OCI-M1 (cell line): ENCODE results near the gene LGALS9.
A peak's percentile ranks its signal among the peaks of the same experiment; 100 is the strongest.
"Not testable (repeated sequence)": the region's sequence is repeated elsewhere in the genome, so short reads cannot be mapped to it uniquely, and the experiment has no call there.

ENCODE experiments used
- DNase-seq: peaks from one replicate; lab custom pipeline; 2025; lab: John Stamatoyannopoulos, UW

The LGALS9 gene

GRCh38 chr17:27629260-27629659 lies 1.7 kb upstream of the LGALS9 start:
- DNase-seq = not testable (repeated sequence)

GRCh38 chr17:27631411-27631760 lies 398 bp downstream of the LGALS9 start:
- peak; percentile 73 for DNase-seq

GRCh38 chr17:27631897-27632725 lies 1.1 kb downstream of the LGALS9 start:
- peak; percentile 66 for DNase-seq

GRCh38 chr17:27632766-27633165 lies 1.8 kb downstream of the LGALS9 start:
- peak; percentile 77 for DNase-seq

- peak; percentile 87 for DNase-seq
Measured at GRCh38 chr17:27633312-27634025, 2.5 kb downstream of the LGALS9 start.

- DNase-seq = no peak
Measured at GRCh38 chr17:27634026-27634335, 3.0 kb downstream of the LGALS9 start.

- DNase-seq = peak; percentile 65
Measured at GRCh38 chr17:27634776-27635175, 3.8 kb downstream of the LGALS9 start.

- peak; percentile 93 for DNase-seq
Measured at GRCh38 chr17:27635275-27635823, 4.4 kb downstream of the LGALS9 start.

GRCh38 chr17:27636005-27636520 lies 5.1 kb downstream of the LGALS9 start:
- DNase-seq = not testable (repeated sequence)

- not testable (repeated sequence) for DNase-seq
Measured at GRCh38 chr17:27637818-27638217, 6.8 kb downstream of the LGALS9 start.

GRCh38 chr17:27638415-27638914 lies 7.5 kb downstream of the LGALS9 start:
- not testable (repeated sequence) for DNase-seq

- no peak for DNase-seq
Measured at GRCh38 chr17:27640790-27641189, 9.8 kb downstream of the LGALS9 start.

- no peak for DNase-seq
Measured at GRCh38 chr17:27644586-27644985, 13.6 kb downstream of the LGALS9 start.

- DNase-seq = not testable (repeated sequence)
Measured at GRCh38 chr17:27645621-27646020, 14.6 kb downstream of the LGALS9 start.

GRCh38 chr17:27646232-27646631 lies 15.2 kb downstream of the LGALS9 start:
- DNase-seq = no peak

GRCh38 chr17:27647765-27648164 lies 16.8 kb downstream of the LGALS9 start:
- DNase-seq = no peak

GRCh38 chr17:27649111-27649571 lies 18.2 kb downstream of the LGALS9 start:
- not testable (repeated sequence) for DNase-seq

- DNase-seq = no peak
Measured at GRCh38 chr17:27649929-27650328, 18.9 kb downstream of the LGALS9 start.

- no peak for DNase-seq
Measured at GRCh38 chr17:27650836-27651235, 19.8 kb downstream of the LGALS9 start.

- DNase-seq = peak; percentile 90
Measured at GRCh38 chr17:27651411-27652345, 20.7 kb downstream of the LGALS9 start.

GRCh38 chr17:27653449-27653971 lies 22.5 kb downstream of the LGALS9 start:
- DNase-seq = not testable (repeated sequence)
